Measurements from ENCODE around the gene PNPLA6. TPM values are rescaled to one million over a fixed set of nuclear protein-coding genes. Genes with fewer than 3 reads are reported as not detected.

Gene PNPLA6
- polyA plus RNA-seq, 4 donors = 42.4 to 120 (median 78.4) TPM

GRCh38 chr19:7550987-7551761 is 15.7 kb downstream of the PNPLA6 start:
- Histone ChIP-seq H3K4me3 (ENCODE audit: low read depth in 1 of 3, low read length in 3 of 3) (peak overlapping the region; percentile 4 to 43 (median 21)), H3K27ac (ENCODE audit: low read depth in 1 of 3, low read length in 2 of 3) (no peak overlapping the region), H3K4me1 (ENCODE audit: control insufficient read depth in 3 of 3, insufficient read depth in 2 of 3, low read depth in 1 of 3, low read length in 2 of 3) (no peaks in the 10 kb centered on the region), H3K36me3 (ENCODE audit: control insufficient read depth in 3 of 3, insufficient read depth in 2 of 3, low read depth in 1 of 3, low read length in 3 of 3) (peaks cover 0 to 39% (median 11%) of the 10 kb centered on the region in 3 donors), H3K27me3 (ENCODE audit: control insufficient read depth in 3 of 3, insufficient read depth in 3 of 3, low read length in 3 of 3) (no peaks in the 10 kb centered on the region), H3K9me3 (ENCODE audit: control insufficient read depth in 2 of 2, insufficient read depth in 1 of 2, low read depth in 1 of 2, low read length in 1 of 2) (no peaks in the 10 kb centered on the region)
- peak; percentile 87 to 96 for DNase-seq
- FAIRE-seq = no peak
- WGBS, 3 donors = 16 to 31% (median 31%) methylated on average over 46 to 51 of the region's 51 CpGs

- no peak overlapping the region for H3K27ac ChIP-seq (ENCODE audit: low read depth in 1 of 3, low read length in 2 of 3)
- FAIRE-seq (no peak), DNase-seq (no peak)
- no peak overlapping the region for H3K4me3 ChIP-seq (ENCODE audit: low read depth in 1 of 3, low read length in 3 of 3)
- H3K4me1 ChIP-seq (ENCODE audit: control insufficient read depth in 3 of 3, insufficient read depth in 2 of 3, low read depth in 1 of 3, low read length in 2 of 3) = no peaks in the 10 kb centered on the region
- no peaks in the 10 kb centered on the region for H3K9me3 ChIP-seq (ENCODE audit: control insufficient read depth in 2 of 2, insufficient read depth in 1 of 2, low read depth in 1 of 2, low read length in 1 of 2)
- peaks cover 0 to 53% (median 23%) of the 10 kb centered on the region in 3 donors for H3K36me3 ChIP-seq (ENCODE audit: control insufficient read depth in 3 of 3, insufficient read depth in 2 of 3, low read depth in 1 of 3, low read length in 3 of 3)
- no peaks in the 10 kb centered on the region for H3K27me3 ChIP-seq (ENCODE audit: control insufficient read depth in 3 of 3, insufficient read depth in 3 of 3, low read length in 3 of 3)
- WGBS, 3 donors = 72 to 93% (median 72%) methylated on average over 2 of the region's 2 CpGs
Measured at GRCh38 chr19:7552781-7553180, 17.3 kb downstream of the PNPLA6 start.

DNA sequence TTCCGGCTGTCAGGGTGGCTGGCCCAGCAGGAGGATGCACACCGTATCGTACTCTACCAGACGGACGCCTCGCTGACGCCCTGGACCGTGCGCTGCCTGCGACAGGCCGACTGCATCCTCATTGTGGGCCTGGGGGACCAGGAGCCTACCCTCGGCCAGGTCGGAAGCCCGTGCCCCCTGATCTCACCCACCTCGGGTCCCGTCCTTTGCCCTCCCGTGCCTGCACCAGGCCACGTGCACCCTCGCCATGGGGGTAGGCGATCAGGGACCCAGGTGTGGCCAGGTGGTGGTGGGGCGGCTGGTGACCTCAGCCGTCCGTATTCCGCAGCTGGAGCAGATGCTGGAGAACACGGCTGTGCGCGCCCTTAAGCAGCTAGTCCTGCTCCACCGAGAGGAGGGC is 19.0 kb downstream of the PNPLA6 start:
- Histone ChIP-seq H3K27me3 (ENCODE audit: control insufficient read depth in 3 of 3, insufficient read depth in 3 of 3, low read length in 3 of 3) (no peaks in the 10 kb centered on the region), H3K36me3 (ENCODE audit: control insufficient read depth in 3 of 3, insufficient read depth in 2 of 3, low read depth in 1 of 3, low read length in 3 of 3) (peaks cover 10 to 70% (median 25%) of the 10 kb centered on the region in 3 donors), H3K27ac (ENCODE audit: low read depth in 1 of 3, low read length in 2 of 3) (no peak overlapping the region), H3K4me1 (ENCODE audit: control insufficient read depth in 3 of 3, insufficient read depth in 2 of 3, low read depth in 1 of 3, low read length in 2 of 3) (no peaks in the 10 kb centered on the region), H3K9me3 (ENCODE audit: control insufficient read depth in 2 of 2, insufficient read depth in 1 of 2, low read depth in 1 of 2, low read length in 1 of 2) (no peaks in the 10 kb centered on the region), H3K4me3 (ENCODE audit: low read depth in 1 of 3, low read length in 3 of 3) (no peak overlapping the region)
- DNase-seq (no peak), FAIRE-seq (no peak)
- WGBS, 3 donors = 90 to 91% (median 90%) methylated on average over 24 to 28 of the region's 28 CpGs

- H3K36me3 ChIP-seq (ENCODE audit: control insufficient read depth in 3 of 3, insufficient read depth in 2 of 3, low read depth in 1 of 3, low read length in 3 of 3) = peaks cover 10 to 67% (median 25%) of the 10 kb centered on the region in 3 donors
- no peak for FAIRE-seq
- no peaks in the 10 kb centered on the region for H3K4me1 ChIP-seq (ENCODE audit: control insufficient read depth in 3 of 3, insufficient read depth in 2 of 3, low read depth in 1 of 3, low read length in 2 of 3)
- WGBS, 3 donors = 80 to 87% (median 86%) methylated on average over 37 to 62 of the region's 62 CpGs
- H3K27me3 ChIP-seq (ENCODE audit: control insufficient read depth in 3 of 3, insufficient read depth in 3 of 3, low read length in 3 of 3) = no peaks in the 10 kb centered on the region
- H3K27ac ChIP-seq (ENCODE audit: low read depth in 1 of 3, low read length in 2 of 3) = no peak overlapping the region
- DNase-seq = peak; percentile 28 to 46
- H3K4me3 ChIP-seq (ENCODE audit: low read depth in 1 of 3, low read length in 3 of 3) = no peak overlapping the region
- H3K9me3 ChIP-seq (ENCODE audit: control insufficient read depth in 2 of 2, insufficient read depth in 1 of 2, low read depth in 1 of 2, low read length in 1 of 2) = peaks cover 0 to 2% of the 10 kb centered on the region in 2 donors
Measured at GRCh38 chr19:7554990-7555864, 19.7 kb downstream of the PNPLA6 start.

- Histone ChIP-seq H3K27me3 (ENCODE audit: control insufficient read depth in 3 of 3, insufficient read depth in 3 of 3, low read length in 3 of 3) (no peaks in the 10 kb centered on the region), H3K9me3 (ENCODE audit: control insufficient read depth in 2 of 2, insufficient read depth in 1 of 2, low read depth in 1 of 2, low read length in 1 of 2) (peaks cover 0 to 3% of the 10 kb centered on the region in 2 donors), H3K4me3 (ENCODE audit: low read depth in 1 of 3, low read length in 3 of 3) (no peak overlapping the region), H3K36me3 (ENCODE audit: control insufficient read depth in 3 of 3, insufficient read depth in 2 of 3, low read depth in 1 of 3, low read length in 3 of 3) (peaks cover 10 to 76% (median 32%) of the 10 kb centered on the region in 3 donors), H3K4me1 (ENCODE audit: control insufficient read depth in 3 of 3, insufficient read depth in 2 of 3, low read depth in 1 of 3, low read length in 2 of 3) (no peaks in the 10 kb centered on the region), H3K27ac (ENCODE audit: low read depth in 1 of 3, low read length in 2 of 3) (no peak overlapping the region)
- 97 to 98% (median 97%) methylated on average over 50 to 54 of the region's 54 CpGs for WGBS, 3 donors
- DNase-seq = no peak
- FAIRE-seq = no peak
Measured at GRCh38 chr19:7556696-7557315, 21.3 kb downstream of the PNPLA6 start.

DNA sequence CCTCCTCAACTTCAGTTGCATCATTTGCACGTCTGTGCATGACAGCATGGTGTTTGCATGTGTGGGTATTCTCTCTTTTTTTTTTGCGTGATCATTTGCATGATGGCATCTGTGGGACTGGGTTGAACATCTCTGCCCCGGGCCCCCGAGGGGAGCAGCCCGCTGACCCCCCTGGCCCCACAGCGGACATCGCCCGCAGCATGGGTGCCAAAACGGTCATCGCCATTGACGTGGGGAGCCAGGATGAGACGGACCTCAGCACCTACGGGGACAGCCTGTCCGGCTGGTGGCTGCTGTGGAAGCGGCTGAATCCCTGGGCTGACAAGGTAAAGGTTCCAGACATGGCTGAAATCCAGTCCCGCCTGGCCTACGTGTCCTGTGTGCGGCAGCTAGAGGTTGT is 23.1 kb downstream of the PNPLA6 start:
- DNase-seq = no peak
- H3K27me3 ChIP-seq (ENCODE audit: control insufficient read depth in 3 of 3, insufficient read depth in 3 of 3, low read length in 3 of 3) = no peaks in the 10 kb centered on the region
- H3K27ac ChIP-seq (ENCODE audit: low read depth in 1 of 3, low read length in 2 of 3) = no peak overlapping the region
- no peak for FAIRE-seq
- H3K9me3 ChIP-seq (ENCODE audit: control insufficient read depth in 2 of 2, insufficient read depth in 1 of 2, low read depth in 1 of 2, low read length in 1 of 2) = peaks cover 0 to 3% of the 10 kb centered on the region in 2 donors
- 93 to 98% (median 94%) methylated on average over 17 to 18 of the region's 18 CpGs for WGBS, 3 donors
- no peak overlapping the region for H3K4me3 ChIP-seq (ENCODE audit: low read depth in 1 of 3, low read length in 3 of 3)
- no peaks in the 10 kb centered on the region for H3K4me1 ChIP-seq (ENCODE audit: control insufficient read depth in 3 of 3, insufficient read depth in 2 of 3, low read depth in 1 of 3, low read length in 2 of 3)
- H3K36me3 ChIP-seq (ENCODE audit: control insufficient read depth in 3 of 3, insufficient read depth in 2 of 3, low read depth in 1 of 3, low read length in 3 of 3) = peaks cover 10 to 72% (median 32%) of the 10 kb centered on the region in 3 donors

- Histone ChIP-seq H3K4me1 (ENCODE audit: control insufficient read depth in 3 of 3, insufficient read depth in 2 of 3, low read depth in 1 of 3, low read length in 2 of 3) (no peaks in the 10 kb centered on the region), H3K4me3 (ENCODE audit: low read depth in 1 of 3, low read length in 3 of 3) (no peak overlapping the region), H3K27ac (ENCODE audit: low read depth in 1 of 3, low read length in 2 of 3) (no peak overlapping the region), H3K27me3 (ENCODE audit: control insufficient read depth in 3 of 3, insufficient read depth in 3 of 3, low read length in 3 of 3) (no peaks in the 10 kb centered on the region), H3K36me3 (ENCODE audit: control insufficient read depth in 3 of 3, insufficient read depth in 2 of 3, low read depth in 1 of 3, low read length in 3 of 3) (peaks cover 10 to 69% (median 30%) of the 10 kb centered on the region in 3 donors), H3K9me3 (ENCODE audit: control insufficient read depth in 2 of 2, insufficient read depth in 1 of 2, low read depth in 1 of 2, low read length in 1 of 2) (peaks cover 0 to 3% of the 10 kb centered on the region in 2 donors)
- no peak for DNase-seq
- no peak for FAIRE-seq
- 57 to 96% (median 58%) methylated on average over 4 of the region's 4 CpGs for WGBS, 3 donors
Measured at GRCh38 chr19:7559102-7559501, 23.6 kb downstream of the PNPLA6 start.

DNA sequence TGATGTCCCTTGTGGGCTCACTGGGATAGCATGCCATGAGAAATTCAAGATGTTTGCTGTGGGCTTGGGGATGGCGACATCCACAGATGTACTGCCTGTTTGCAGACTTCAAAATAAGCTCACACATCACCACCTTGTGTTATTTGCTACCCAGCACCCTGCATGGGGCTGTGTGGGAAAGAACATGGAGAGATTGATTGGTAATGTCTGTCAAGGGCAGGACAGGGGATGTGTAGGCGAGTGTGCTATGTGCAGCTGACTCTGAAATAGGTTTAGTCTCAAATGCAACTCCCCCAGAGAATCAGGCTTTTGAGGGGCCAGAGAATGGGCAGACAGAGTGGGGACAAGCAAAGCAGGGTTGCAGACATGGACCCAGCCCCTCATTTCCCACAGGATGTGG is 24.7 kb downstream of the PNPLA6 start:
- no peak for FAIRE-seq
- Histone ChIP-seq H3K4me1 (ENCODE audit: control insufficient read depth in 3 of 3, insufficient read depth in 2 of 3, low read depth in 1 of 3, low read length in 2 of 3) (no peaks in the 10 kb centered on the region), H3K27me3 (ENCODE audit: control insufficient read depth in 3 of 3, insufficient read depth in 3 of 3, low read length in 3 of 3) (no peaks in the 10 kb centered on the region), H3K36me3 (ENCODE audit: control insufficient read depth in 3 of 3, insufficient read depth in 2 of 3, low read depth in 1 of 3, low read length in 3 of 3) (peaks cover 10 to 58% (median 20%) of the 10 kb centered on the region in 3 donors), H3K9me3 (ENCODE audit: control insufficient read depth in 2 of 2, insufficient read depth in 1 of 2, low read depth in 1 of 2, low read length in 1 of 2) (peaks cover 0 to 3% of the 10 kb centered on the region in 2 donors), H3K27ac (ENCODE audit: low read depth in 1 of 3, low read length in 2 of 3) (no peak overlapping the region), H3K4me3 (ENCODE audit: low read depth in 1 of 3, low read length in 3 of 3) (no peak overlapping the region)
- no peak for DNase-seq
- 83 to 97% (median 93%) methylated on average over 2 of the region's 2 CpGs for WGBS, 3 donors

Data from small intestine (tissue), 7 donors.